ENCODE results near the gene EPHA3.

The EPHA3 gene

GRCh38 chr3:89154416-89154815 lies 47.0 kb downstream of the EPHA3 start:
- DNase-seq, result no peak

DNA sequence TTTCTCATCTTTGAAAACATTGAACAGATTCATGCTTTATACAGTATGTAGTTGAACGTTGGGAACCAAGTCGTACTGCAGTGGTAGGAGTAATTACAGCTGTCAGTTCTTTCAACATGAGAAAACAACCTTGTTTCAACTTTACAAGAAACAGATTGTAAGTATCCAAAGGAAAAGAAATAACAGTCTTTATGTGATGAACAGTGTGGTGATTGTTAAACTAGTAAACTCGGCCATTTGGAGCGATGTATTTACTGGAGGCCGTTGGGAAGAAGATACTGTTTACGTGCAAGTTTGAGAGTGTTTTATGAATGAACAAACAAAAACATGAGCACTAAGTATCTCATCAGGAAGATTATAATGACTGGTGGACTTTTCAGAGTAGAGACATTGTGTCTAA lies 48.4 kb downstream of the EPHA3 start:
- no peak for DNase-seq

DNA sequence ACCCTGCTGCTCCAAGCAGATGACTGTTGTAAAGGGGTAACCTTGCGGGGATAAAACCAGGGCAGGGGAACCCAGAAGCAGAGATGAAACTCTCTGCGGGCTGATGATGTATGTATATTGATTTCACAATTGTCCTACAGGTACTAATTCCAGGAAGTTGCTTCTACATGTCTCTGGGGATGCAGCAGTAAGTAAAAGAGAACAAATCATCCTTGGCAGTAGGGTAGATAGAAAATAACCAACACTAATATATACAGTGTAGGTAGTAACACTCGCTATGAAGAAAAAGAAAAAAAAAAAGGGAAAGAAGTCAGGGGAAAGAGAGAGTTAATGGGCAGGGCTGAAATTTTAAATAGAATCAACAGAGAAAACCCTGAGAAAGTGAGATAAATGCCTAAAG lies 50.2 kb downstream of the EPHA3 start:
- no peak for DNase-seq

DNA sequence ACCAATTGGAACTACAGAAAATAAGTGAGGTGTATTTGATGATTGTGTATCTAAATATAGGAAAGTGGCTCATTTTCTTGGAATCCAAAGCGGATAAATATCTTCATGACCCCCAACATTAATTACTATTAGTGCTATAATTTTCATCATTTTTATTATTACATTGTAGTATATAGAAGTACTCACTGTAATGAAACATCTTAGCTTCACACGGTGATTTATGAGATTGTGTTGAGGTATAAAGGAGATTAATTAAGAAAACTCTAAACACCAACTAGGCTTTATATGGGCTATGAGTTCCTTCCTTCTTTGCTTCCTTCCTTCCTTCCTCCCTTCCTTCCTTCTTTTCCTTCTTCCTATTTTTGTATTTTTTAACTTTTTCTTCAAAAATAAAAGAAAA lies 52.2 kb downstream of the EPHA3 start:
- no peak for DNase-seq

- no peak for DNase-seq
Measured at GRCh38 chr3:89164774-89165173, 57.4 kb downstream of the EPHA3 start.

- DNase-seq, result no peak
Measured at GRCh38 chr3:89165636-89166263, 58.3 kb downstream of the EPHA3 start.

DNA sequence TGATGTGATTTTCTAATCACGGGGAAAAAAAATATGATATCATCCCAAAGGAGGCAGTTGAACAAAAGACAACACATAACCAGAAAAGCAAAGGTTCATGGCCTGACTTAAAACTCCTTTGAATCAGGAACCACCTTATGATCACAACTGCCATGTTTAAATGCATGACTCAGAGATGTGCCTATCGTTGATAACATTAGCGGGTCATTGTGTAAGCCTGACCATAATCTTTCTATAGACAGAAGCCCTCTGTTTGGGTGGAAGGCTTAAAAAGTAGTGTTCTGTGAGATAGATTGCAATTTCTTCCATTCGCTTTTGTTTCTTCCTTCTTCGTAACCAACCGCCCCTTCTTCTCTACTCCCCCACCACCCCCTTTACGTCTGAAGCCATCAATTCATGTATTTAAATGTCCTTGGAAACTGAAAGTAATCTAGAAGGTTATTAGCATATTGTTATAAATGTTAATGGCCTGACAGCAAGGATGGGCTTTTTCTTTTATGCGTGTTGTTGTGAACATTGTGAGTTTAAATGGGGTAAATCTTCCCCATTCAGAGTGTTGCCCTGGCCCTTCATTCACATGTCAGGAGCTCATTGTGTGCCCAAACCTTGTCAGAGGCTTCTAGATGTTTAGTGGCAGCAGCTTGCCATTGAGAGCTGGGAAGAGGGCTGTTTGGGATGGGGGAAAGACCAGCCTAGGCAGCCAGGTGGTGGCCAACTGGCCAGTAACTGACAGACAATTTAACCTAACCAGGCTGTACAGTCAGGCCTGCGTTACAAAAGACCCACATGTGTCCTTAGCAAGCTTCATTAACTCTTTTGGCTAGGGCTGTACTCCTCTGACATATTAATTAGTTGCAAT lies 64.5 kb downstream of the EPHA3 start:
- DNase-seq, result no peak

DNA sequence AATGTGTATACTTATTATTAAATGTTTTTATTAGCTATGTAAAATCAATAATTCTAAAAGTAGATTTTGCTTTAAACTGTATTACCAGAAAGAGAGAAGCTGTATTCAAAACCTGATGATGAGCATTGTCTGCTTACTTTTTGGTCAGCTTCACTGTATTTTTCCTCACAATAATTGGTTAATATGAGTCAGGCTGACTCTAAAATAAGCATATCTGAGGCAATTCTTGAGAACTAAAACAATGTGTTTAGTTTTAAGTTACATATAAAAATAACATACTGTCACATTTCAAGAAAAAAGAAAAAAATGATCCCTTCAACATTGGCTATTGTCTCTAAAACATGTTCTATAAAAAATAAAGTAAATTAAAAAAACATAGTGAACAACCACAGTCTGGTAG lies 66.1 kb downstream of the EPHA3 start:
- DNase-seq, result peak; percentile 4

GRCh38 chr3:89179355-89180001 lies 72.1 kb downstream of the EPHA3 start:
- peak; percentile 31 for DNase-seq

DNA sequence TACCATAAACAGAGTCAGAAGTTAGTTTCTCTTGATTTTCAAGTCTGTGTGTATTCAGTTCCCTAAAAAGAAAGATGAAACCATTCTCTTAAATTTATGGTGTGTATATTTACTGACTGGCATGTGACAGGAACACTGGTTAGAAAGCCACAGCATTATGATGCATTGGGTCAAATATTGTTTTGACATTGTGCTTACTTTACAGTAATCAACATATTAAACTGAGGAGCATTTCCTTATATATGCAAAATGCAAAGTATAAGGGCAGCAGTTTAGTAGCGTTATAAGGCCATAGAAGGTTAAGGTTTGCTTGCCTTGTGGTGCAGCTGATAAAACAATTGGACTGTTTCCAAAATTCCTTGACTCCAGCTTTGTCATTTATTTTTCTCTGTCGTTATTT lies 72.9 kb downstream of the EPHA3 start:
- no peak for DNase-seq

- no peak for DNase-seq
Measured at GRCh38 chr3:89182056-89182455, 74.6 kb downstream of the EPHA3 start.

GRCh38 chr3:89184151-89184995 lies 77.0 kb downstream of the EPHA3 start:
- DNase-seq, result no peak

GRCh38 chr3:89186456-89186855 lies 79.0 kb downstream of the EPHA3 start:
- DNase-seq, result no peak

DNA sequence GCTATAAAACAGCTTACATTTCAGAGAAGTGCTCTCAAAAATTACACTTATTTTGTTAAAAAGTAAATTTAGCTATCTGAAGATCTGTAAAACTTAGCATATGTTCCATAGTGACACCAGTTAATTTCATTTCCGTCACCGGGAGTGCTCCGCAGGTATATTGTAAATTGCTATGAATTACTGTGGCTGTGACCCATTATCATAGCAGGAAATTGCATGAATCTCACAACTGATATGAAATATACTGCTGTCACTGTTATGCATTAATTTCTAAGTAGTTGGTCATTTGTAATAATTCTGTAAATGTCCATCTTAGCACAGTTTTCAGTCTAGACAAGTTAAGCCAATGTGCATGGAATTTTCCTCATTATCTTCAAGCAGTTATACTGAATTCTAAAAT lies 91.2 kb downstream of the EPHA3 start:
- no peak for DNase-seq

DNA sequence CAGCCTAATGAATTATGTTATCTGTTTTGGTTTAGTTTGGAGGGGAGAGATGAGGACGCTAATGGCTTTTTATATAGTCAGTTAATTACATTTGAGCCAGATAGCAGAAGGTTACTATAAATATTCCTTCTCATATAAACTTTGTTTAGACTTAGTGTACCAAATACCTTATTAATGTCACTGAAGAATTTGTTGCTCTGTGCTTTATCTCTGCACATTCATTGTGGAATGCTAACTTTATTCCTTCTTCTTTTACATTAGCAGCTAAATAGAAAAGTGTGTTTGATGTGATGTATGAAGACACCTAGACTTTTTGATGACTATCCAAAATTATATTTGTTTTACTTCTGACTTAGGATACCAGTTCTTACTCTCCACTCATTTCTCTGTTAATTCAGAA lies 105.2 kb downstream of the EPHA3 start:
- DNase-seq, result no peak

- DNase-seq, result peak; percentile 44
Measured at GRCh38 chr3:89216016-89216739, 108.8 kb downstream of the EPHA3 start.

GRCh38 chr3:89217148-89217685 lies 109.8 kb downstream of the EPHA3 start:
- no peak for DNase-seq

GRCh38 chr3:89221924-89222323 lies 114.5 kb downstream of the EPHA3 start:
- no peak for DNase-seq

GRCh38 chr3:89223188-89223587 lies 115.8 kb downstream of the EPHA3 start:
- peak; percentile 30 for DNase-seq

- no peak for DNase-seq
Measured at GRCh38 chr3:89227218-89227617, 119.8 kb downstream of the EPHA3 start.

DNA sequence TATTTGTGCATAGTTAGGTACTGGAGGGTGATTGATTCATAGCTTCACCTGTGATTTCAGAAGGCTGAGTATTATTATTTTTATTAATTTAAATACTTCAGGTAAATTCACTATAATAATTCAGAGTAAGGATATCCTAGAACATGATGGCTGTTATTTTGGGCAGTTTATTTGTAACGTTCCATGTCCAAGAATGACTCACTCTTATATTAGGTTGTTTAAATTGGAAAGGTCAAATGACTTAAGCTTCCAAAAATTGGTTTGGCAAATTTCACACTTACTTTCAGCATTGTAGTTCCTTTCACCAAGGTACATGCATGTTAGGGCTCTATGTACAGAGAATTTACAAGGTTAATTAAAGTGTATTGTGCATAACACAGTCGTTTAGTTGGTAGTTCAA lies 120.2 kb downstream of the EPHA3 start:
- DNase-seq, result no peak

GRCh38 chr3:89232155-89232554 lies 124.7 kb downstream of the EPHA3 start:
- DNase-seq, result no peak
